HG03108 (cell line): ENCODE data around the gene LINGO4.

Experiments used
- ATAC-seq: cut with Tn5 transposase; IDR thresholded peaks from one replicate; pipeline ENCODE4 v1.9.1; 2021; ENCODE audit warnings: moderate library complexity; ENCODE audit not compliant: unreplicated experiment

The LINGO4 gene, protein sequence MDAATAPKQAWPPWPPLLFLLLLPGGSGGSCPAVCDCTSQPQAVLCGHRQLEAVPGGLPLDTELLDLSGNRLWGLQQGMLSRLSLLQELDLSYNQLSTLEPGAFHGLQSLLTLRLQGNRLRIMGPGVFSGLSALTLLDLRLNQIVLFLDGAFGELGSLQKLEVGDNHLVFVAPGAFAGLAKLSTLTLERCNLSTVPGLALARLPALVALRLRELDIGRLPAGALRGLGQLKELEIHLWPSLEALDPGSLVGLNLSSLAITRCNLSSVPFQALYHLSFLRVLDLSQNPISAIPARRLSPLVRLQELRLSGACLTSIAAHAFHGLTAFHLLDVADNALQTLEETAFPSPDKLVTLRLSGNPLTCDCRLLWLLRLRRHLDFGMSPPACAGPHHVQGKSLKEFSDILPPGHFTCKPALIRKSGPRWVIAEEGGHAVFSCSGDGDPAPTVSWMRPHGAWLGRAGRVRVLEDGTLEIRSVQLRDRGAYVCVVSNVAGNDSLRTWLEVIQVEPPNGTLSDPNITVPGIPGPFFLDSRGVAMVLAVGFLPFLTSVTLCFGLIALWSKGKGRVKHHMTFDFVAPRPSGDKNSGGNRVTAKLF

DNA sequence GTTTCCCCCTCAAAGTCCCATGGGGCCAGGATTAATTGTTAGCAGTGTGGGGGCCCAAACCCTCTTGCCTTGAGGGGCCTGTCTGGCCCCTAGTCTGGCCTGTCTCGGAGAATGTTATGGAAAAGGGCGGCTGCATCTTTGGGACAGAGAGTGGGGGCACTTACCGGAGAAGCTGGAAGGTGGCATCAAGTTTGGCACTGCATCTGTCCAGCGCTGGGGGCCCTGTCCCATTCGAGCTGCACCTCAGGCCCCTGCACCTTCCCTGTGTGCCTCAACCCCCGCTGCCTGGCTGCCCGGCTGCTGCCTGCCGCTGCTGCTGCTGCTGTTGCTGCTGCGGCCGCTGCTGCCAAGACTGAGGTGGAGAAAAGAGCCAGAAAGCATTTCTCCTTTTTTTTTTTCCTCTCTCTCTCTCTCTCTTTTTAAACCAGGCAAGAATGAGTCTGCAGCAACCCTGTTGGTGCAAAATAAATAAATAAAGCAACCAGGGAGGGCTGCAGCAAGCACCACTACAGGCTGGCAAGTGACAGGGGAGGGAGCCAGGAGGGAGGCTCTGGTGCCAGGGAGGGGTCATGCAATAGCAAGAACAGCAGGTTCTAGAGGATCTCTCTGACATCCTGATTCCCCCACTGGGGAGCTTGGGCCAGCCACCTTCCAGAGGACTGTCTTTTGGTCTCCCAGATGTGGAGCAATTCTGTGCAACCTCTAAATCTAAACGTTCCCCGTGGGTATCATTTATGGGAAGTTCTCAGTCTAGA is at the start of gene LINGO4:
TSS of gene LINGO4 (minus strand) at position 354 of the 755 bp plus-strand sequence. CDS start 2,715 bp downstream, outside the sequence.
- no peak for ATAC-seq

DNA sequence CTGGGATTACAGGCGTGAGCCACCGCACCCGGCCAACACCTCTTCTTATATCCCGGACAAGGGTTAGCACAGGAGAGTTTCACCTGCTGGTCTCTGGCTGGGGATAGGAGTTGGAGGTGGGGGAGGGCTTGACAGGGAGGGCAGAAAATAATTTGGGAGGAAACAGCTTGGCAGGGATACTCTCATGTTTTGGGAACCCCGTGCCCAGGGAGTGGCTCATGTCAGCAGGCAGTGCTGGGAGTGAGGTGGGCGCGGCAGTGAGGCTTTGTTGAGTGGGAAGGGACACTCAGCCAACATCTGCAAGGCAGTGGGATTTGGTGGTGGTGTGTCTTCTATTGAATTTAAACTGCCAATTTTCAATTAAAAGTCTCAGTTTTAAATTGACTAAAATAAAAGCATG is 49.4 kb upstream of the LINGO4 start:
- ATAC-seq: no peak

DNA sequence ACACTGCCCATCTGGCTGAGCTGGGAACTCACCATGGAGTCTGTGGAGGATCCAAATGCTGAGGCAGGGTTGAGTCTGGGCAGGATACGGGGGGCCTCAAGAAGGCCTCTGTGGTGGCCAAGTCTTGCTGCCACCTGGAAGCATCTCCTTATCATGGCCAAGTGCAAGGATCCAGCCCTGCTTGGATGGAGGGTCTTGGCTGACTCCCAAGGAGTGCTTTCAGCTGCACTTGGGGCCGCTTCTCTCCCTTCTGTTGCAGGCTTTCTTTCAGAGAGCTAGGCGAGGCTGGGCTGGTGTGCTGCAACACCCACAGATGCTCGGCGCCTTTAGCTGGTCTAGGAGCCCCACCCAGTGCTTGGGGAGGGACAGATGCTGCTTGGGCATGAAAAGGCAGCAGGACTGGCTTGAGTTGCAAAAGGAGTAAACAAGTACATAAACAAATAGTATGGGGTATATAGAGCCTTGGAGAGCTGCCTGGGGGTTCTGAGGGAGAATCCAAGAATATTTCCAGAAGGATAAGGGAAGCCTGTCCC is 48.3 kb upstream of the LINGO4 start, which contains the start of gene THEM5:
TSS of gene THEM5 (minus strand) at position 302 of the 533 bp plus-strand sequence. CDS start at position 155, 147 bp downstream.
- no peak for ATAC-seq

DNA sequence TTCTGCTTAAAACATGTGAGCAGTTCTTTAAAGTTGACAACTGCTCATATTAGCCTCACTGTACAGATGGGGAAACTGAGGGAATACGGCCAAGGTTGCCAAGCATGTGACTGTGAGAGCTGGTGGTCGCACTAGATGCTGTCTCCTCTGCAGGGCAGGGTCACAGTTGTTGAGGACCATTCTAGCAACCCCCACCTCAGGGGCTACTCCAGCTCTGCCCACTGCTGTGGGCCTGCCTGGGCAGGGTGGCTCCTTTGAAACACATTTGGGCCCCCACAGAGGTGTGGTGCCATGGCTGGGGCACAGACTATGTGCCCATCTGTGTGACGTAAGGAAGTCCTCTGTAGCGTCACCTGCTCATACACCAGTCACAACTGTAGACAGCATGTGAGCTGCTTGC is 47.5 kb upstream of the LINGO4 start:
- ATAC-seq: no peak

DNA sequence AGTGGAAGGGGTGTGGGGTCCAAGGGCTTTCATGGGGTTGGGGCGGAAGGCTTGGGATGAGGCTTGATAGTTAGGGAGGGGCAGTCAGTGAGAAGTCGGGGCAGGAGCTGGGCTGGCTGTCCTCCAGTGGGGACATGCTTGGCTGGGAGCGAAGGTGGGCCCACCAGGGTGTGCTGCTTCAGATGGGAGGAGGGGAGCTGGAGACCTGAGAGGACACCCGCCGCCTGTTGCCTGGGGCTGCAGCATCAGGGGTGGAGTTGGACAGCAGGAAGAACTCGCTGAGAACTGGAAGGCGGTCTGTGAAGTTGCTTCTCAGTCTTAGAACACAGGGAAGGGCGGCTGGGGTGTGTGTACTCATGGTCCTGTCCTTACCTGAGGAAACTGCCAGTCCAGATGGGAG is 46.7 kb upstream of the LINGO4 start:
- no peak for ATAC-seq

DNA sequence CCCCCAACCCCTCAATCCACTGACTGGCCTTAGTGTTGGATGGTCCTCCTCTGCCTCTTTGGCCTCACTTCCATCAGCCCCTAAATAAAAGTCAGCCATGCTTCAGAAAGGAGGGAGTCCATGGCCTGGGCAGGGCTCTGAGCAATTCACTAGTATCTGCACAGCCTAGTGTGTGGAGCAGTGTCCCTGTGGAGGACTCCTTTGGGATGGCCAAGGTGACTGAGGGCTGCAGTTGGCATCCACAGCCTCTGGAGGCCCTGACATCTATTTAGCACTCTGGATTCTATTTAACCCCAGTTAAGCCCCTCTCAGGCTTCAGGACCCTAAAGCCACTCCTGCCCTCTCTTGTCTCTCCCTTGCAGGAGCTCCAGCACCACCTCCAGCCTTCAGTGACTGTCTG is 44.7 kb upstream of the LINGO4 start:
- ATAC-seq: no peak

DNA sequence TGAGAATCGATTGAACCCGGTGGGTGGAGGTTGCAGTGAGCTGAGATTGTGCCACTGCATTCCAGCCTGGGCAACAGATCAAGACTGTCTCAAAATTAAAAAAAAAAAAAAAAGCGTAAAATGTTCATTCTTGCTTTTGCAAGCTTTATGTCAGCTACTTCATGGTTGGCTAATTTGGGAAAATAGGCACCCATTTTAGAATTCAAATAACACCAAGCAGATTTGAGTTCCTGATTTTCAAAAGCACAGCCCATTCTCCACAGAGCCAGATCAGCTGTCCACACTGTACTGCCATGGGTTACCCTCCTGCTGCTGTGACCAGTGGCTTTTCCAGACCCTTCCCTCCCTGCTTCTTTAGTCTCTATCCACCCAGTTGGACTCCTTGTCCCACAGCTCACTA is 43.9 kb upstream of the LINGO4 start:
- ATAC-seq: no peak

DNA sequence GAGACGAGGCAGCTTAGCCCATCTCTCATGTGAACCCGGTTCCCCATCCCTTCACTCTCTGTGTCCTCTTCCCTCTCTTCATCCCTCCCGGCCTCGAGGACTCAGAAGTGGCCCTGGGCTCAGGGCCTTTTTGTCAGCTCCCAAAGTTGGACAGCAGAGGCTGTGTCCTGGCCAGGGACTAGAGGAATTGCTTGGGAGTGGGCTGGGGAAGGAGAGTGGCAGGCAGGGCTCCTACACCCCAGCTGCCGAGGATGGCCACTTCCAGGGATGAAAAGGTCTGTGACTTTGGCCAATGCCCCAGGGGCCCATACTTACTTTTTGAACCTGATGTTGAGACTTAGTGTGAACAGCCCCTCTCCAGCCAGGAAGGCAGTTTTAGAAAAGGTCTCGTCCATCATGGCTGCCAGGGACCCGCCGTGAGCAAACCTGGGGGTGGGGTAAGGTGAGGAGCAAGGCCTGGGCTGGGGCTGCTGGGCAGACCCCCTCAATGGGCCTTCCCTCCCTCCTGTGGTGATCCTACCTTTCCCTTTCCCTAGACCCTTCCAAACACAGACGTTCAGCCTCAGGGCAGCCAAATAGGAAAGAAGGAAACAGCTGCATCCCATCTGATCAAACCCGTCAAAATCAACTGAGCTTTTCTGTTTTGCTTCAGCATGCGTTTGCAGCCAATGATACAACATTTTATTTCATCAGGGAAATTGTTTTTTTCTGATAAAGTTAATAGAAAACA is 42.8 kb upstream of the LINGO4 start:
- ATAC-seq: no peak

DNA sequence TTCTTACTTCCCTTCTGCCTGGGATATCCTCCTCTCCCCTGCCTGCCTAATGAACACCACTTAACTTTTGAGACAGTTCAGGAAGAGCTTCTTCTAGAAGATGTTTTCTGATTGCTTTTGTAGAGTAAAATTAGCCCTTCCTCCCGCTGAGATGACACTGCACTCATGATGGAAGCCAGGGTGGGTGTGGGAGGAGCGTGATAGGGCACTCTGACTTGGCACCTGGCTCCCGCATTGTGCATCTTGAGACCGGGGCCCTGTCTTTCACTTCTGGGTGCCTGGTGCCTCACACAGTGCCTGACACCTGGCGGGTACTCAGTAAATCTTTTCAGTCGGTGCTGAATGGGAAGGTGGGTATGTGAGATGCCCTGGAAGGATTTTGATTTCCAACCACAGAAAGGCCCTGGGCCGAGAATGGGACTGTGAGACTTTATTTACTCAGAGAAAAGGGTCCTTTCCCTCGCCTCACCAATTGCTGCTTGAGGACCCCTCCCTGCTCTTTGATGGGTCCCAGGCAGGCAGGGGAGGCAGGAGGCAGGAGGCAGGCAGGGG is 41.5 kb upstream of the LINGO4 start:
- ATAC-seq: no peak

DNA sequence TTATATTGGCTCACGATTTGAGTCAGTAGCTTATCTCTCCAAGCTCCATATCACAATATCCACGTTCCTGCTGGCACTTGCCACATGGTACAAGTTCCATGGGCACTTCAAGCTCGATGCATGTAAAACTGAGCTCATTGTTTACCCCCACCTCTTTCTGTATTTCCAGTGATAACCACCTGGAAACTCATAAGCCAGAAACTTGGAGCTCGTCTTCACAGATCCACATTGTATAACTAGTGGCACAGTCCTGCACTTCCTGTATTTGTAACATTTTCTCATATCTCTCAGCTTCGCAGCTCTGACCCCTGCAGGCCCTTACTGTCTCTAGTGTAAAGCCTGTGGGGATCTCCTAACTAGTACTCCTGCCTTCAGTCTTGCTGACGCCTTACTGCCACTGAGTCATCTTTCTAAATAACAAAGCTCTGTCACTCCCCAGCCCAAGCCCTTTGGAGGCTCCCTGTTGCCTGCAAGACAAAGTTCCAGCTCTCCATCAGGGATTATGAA is 40.9 kb upstream of the LINGO4 start:
- ATAC-seq: no peak

DNA sequence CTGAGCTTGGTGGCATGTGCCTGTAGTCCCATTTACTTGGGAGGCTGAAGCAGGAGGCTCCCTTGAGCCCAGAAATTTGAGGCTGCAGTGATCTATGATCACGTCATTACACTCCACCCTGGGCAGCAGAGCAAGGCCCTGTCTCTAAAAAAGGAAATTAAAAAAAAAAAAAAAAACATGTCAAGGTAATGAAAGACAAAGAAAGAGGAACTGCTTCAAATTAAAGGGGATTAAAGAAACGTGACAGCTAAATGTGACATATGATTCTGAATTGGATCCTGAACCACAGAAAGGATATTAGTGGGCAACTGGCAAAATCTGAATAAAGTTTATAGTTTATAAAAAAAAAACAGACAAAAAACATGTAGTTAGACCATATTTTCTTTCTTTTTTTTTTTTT is 38.2 kb upstream of the LINGO4 start:
- no peak for ATAC-seq

DNA sequence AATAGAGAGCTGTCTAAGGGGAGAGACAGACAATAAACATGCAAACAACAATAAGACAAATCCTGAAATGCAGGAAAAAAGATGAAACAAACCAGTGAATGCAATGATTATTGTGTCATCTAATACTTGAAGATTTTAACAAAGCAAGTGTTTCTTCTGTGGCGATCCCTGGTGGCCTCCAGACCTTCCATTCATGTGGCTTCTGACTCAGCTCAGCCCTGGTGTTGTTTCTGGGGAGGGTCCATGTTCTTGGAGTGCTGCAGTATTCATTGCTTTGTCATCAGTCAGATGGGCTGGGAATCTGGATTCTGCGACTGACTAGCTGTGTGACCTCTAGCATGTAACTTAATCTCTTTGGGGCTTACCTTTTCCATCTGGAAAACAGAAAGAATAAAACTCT is 35.9 kb upstream of the LINGO4 start:
- ATAC-seq: no peak

DNA sequence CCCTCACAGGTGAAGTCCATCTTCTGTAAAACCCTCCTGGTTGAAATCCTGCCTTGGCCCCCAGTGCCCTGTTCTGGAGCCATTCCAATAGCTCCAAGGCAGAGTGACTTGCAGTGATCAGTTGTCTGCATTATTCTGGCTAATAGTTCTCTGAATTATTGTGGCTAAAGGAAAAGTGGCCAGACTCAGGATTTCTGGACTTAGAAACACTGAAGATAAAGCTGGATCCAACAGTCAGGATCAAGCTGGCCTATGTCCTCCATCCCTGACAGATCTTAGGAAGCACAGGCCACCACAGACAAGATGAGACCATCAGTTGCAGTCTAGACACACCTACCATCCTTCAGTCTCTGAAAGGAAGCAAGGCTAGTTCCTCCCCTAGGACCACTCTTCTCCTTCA is 35.2 kb upstream of the LINGO4 start:
- ATAC-seq: no peak

DNA sequence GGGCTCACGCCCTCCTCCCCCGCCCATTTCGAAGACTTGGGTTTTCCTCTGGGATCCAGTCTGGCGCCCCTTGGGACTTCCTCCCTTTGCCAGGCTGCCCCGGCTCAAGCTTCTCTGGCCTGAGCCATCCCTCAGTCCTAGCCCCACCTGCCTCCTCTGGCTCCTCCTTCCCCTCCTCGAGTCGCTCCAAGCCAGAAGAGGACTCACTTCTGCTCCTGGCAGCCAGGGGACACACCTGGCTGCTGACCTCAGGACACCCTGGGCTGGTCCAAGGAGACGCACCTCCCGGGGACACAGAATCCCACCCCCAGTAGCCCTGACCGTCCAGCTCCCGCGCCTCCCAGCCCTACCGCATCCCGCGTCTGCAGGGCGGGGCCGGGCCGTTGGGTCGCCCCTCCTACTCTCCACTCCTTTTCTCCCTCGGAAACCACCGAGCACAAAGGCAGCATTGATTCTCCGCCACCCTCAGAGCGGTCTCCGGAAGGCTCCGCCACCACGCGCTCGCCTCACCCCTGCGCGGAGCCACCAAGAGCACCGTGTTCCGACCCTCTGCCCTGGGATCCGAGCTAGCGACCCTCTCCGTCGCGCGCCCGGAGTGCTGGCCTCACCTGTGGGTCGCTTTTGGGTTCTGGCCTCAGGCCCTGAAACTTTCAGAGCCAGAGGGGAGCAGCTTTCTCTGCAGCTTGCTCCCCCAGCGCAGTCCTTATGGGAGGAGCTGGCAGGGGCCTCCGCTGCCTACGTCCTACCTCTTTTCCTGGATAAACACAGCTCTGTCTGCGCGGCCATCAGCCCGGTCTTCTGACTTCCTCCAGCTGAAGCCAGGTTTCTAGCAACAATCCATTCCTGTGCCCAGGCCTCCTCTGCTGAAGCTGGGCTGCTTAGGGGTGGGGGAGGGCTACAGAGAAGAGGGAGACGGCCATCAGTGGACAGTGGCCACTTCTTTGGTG is 34.5 kb upstream of the LINGO4 start, which contains the start of gene C2CD4D:
TSS of gene C2CD4D (minus strand) at position 364 of the 947 bp plus-strand sequence. CDS start 831 bp downstream, outside the sequence.
- ATAC-seq: no peak

DNA sequence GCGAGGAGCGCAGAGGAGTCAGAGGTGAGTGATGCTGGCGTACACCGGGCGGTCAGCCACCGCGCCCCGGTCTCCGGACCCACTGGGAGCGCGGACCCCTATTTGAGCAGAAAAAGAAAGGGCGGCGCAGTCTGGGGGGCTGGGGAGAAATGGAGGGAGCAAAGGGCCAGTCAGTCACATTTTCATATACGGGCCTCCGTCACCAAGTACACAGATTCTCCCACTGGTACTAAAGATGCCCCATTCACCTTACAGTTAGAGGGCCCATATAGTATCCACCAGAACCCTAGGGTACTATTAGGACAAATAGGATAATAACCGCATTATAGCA is 33.8 kb upstream of the LINGO4 start:
- ATAC-seq: no peak

DNA sequence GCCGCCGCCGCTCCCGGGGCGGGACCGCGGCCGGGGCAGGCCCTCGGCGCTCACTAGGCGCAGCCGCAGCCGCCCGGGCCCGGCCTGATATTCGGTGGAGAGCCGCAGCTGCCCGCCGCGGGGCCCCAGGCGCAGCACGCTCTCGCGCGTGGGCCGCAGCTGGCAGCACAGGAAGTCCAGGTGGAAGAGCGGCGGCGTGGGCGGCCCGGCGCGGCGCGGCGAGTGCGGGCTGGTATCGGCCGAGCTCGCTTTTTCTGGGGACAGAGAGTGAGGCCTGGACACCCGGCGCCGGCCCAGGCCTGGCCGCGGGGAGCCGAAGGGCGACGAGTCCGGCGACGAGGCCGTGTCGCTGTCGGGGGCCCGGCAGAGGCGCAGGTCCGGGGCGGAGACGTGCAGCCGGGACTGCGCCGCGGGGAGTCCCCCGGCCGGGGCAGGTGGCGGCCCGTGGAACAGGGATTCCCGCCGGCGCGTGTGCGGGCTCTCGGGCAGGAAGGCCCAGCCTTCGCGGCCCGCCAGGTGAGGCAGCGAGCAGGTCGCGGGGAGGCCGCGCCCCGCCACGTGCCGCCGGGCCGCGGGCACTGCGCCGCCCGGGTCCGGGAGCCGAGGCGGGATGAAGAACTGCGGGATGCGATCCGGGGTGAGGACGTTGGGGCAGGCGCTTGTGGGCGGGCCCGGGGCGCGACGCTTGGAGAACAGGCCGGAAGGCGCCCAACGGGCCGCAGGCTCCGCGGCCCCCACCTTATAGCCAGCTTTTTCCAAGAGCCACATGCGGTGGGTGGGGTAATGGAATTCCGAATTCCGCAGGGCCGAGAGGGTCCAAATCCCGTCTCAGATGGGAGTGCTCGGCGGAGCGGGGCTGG is 33.2 kb upstream of the LINGO4 start:
- no peak for ATAC-seq

DNA sequence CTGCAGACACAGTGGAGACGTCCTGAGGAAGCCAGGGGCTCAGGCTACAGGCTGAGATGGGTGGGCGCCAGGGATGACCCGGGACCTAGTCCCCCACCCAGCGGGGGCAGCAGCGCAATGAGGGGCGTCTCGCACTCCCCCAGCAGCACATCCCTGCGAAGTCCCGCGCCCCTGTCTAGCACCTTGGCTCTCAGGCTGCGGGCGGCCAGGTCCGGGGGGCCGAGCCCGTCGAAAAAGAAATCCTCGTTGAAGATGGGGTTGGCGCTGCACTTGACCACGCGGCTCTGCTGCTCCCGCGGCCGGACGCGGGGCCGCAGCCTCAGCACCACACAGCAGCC is 32.6 kb upstream of the LINGO4 start:
- no peak for ATAC-seq

DNA sequence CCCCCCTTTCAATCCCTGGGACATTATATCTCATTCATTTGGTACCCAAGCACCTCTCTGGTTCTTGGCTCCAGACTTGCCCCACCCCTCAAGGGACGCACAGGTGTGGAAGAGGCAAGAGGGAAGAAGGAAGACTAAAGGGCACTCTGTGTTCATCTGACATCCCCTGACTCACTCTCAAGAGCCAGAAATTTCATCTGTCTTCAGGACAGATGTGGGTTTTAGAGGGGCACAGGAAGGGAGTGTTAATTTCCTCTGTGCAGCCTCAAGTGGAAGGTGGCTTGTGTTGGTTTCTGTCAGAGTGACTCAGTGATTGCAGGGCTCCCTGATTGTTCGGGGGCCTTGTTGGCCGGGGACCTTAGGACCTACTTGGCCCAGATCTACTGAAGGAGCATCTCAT is 32.0 kb upstream of the LINGO4 start:
- no peak for ATAC-seq
